Activated B cell treated with CpG ODN at 0.5 μM for 24 hours (primary cell): ENCODE data around the gene MYMK. TPM values are rescaled to one million over a fixed set of nuclear protein-coding genes. Genes with fewer than 3 reads are reported as not detected.

Experiments
- ATAC-seq: fragments of 200-7000 bp; cut with Tn5 transposase; one replicate; pipeline ENCODE4 v1.10.0; 2021; ENCODE audit warnings: low read depth, mild to moderate bottlenecking, moderate library complexity
- CTCF ChIA-PET: fragments of 350-600 bp; sonication (Branson Sonifier 250); formaldehyde crosslinking; loops from one replicate; lab custom pipeline; 2021; ENCODE audit warnings: antibody characterized with exemption; lab: Charles Lee
- POLR2A ChIA-PET: fragments of 350-600 bp; sonication (Branson Sonifier 250); formaldehyde crosslinking; loops from one replicate; lab custom pipeline; 2021; ENCODE audit warnings: antibody characterized with exemption; lab: Charles Lee
- DNase-seq: peaks from one replicate; pipeline ENCODE4 v3.0.0; 2022
- H3K27ac Mint-ChIP-seq: one replicate; pipeline ENCODE4 v1.8.0; 2020; ENCODE audit warnings: mixed read lengths
- H3K27me3 Mint-ChIP-seq: one replicate; pipeline ENCODE4 v1.8.0; 2021; ENCODE audit warnings: mixed read lengths
- H3K36me3 Mint-ChIP-seq: one replicate; pipeline ENCODE4 v1.8.0; 2021; ENCODE audit warnings: low read depth, mixed read lengths
- H3K4me1 Mint-ChIP-seq: one replicate; pipeline ENCODE4 v1.8.0; 2021; ENCODE audit warnings: mixed read lengths
- H3K4me3 Mint-ChIP-seq: one replicate; pipeline ENCODE4 v1.8.0; 2020; ENCODE audit warnings: mild to moderate bottlenecking, mixed read lengths
- H3K9me3 Mint-ChIP-seq: one replicate; pipeline ENCODE4 v1.8.0; 2020; ENCODE audit warnings: mixed read lengths
- intact Hi-C: fragments of 100-400 bp; cut with micrococcal nuclease; formaldehyde crosslinking; loops from one replicate; pipeline ENCODE4 v1.15.1; 2024
- total RNA-seq: library from RNA; stranded (reverse); gene quantifications from 2 replicates; pipeline ENCODE4 v1.2.3, GENCODE V29; 2022
- TF ChIP-seq, protein P1 (sequence below): fragments of 200-600 bp; IDR thresholded peaks from one replicate; pipeline ENCODE4 v1.8.0; 2022; ENCODE audit warnings: antibody characterized with exemption, mild to moderate bottlenecking

The MYMK gene
- total RNA-seq, 1 donor from 2014 or later = not detected

- POLR2A ChIA-PET = no interaction called here
- no peak for ATAC-seq
Observed at GRCh38 chr9:133562611-133563290, 38.0 kb upstream of the MYMK start.

DNA sequence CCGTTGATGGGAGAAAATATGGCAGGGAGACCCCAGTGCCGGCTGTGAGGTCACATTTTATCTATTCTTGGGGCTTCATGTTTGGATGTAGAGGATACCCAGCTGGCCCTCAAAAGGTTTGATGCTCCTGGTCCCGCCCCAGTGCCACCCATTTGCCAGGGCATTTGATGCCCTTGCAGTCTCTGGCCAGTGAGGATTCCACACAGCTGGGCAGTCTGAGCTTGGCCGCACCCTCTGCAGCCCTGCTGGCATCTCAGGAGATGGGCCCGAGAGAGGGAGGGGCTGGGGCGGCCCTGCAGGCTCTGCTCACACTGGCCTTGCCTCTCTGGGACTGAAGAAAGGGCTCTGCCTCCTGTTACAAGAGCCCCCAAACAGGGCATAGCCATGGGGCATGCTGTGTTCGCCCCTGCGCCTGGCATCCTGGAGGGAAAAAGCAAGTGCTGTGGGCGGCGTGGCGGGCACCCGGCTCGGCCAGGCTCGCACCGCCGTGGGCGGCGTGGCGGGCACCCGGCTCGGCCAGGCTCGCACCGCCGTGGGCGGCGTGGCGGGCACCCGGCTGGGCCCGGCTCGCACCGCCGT is 37.3 kb upstream of the MYMK start:
- ChIA-PET CTCF (no interaction called here), POLR2A (no interaction called here)
- H3K4me1 Mint-ChIP-seq = peaks cover 25% of the 10 kb centered on the region
- no peak overlapping the region for H3K4me3 Mint-ChIP-seq
- DNase-seq = no peak
- TF ChIP-seq, protein P1, sequence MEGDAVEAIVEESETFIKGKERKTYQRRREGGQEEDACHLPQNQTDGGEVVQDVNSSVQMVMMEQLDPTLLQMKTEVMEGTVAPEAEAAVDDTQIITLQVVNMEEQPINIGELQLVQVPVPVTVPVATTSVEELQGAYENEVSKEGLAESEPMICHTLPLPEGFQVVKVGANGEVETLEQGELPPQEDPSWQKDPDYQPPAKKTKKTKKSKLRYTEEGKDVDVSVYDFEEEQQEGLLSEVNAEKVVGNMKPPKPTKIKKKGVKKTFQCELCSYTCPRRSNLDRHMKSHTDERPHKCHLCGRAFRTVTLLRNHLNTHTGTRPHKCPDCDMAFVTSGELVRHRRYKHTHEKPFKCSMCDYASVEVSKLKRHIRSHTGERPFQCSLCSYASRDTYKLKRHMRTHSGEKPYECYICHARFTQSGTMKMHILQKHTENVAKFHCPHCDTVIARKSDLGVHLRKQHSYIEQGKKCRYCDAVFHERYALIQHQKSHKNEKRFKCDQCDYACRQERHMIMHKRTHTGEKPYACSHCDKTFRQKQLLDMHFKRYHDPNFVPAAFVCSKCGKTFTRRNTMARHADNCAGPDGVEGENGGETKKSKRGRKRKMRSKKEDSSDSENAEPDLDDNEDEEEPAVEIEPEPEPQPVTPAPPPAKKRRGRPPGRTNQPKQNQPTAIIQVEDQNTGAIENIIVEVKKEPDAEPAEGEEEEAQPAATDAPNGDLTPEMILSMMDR = no peak
- no peaks in the 10 kb centered on the region for H3K36me3 Mint-ChIP-seq
- H3K27ac Mint-ChIP-seq = no peak overlapping the region
- H3K27me3 Mint-ChIP-seq = peaks cover 11% of the 10 kb centered on the region
- intact Hi-C loops = no loop called here
- no peak for ATAC-seq
- H3K9me3 Mint-ChIP-seq = no peaks in the 10 kb centered on the region

More at GRCh38 chr9:133562611-133563290, 38.0 kb upstream of the MYMK start:
- TF ChIP-seq, protein P1 = no peak
- no peak for DNase-seq
- CTCF ChIA-PET = no interaction called here
- Mint-ChIP-seq H3K4me3 (no peak overlapping the region), H3K4me1 (peaks cover 20% of the 10 kb centered on the region), H3K27me3 (peaks cover 13% of the 10 kb centered on the region), H3K9me3 (no peaks in the 10 kb centered on the region), H3K36me3 (no peaks in the 10 kb centered on the region), H3K27ac (no peak overlapping the region)
- intact Hi-C loops = no loop called here

- H3K4me3 Mint-ChIP-seq = no peak overlapping the region
- H3K36me3 Mint-ChIP-seq = no peaks in the 10 kb centered on the region
- ATAC-seq (no peak), DNase-seq (no peak)
- intact Hi-C loops = no loop called here
- TF ChIP-seq, protein P1 = no peak
- ChIA-PET CTCF (no interaction called here), POLR2A (no interaction called here)
- peaks cover 14% of the 10 kb centered on the region for H3K27me3 Mint-ChIP-seq
- H3K4me1 Mint-ChIP-seq = peaks cover 27% of the 10 kb centered on the region
- no peak overlapping the region for H3K27ac Mint-ChIP-seq
- no peaks in the 10 kb centered on the region for H3K9me3 Mint-ChIP-seq
Observed at GRCh38 chr9:133560944-133561343, 36.2 kb upstream of the MYMK start.

DNA sequence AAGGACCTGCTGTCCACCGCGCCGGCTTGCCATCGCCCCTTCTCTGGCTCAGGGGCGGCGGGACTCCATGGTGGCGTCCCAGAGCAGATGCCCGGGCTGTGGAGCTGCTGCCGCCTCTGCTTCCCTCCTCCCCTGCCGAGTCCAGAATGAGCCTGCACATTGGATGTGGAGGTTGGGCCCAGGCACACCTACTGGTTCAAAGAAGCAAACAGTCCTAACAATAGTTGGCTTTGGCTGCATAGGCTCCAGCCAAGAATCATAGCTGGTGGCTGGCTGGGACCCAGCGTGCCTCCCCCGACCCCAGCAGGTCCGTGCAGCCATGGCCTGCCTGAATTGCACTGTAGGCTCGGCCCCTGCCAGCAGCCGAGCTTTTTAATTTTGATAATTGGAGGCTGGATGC is 35.6 kb upstream of the MYMK start:
- no peak overlapping the region for H3K4me3 Mint-ChIP-seq
- intact Hi-C loops = no loop called here
- POLR2A ChIA-PET = no interaction called here
- H3K27me3 Mint-ChIP-seq = peaks cover 15% of the 10 kb centered on the region
- no peak overlapping the region for H3K27ac Mint-ChIP-seq
- ATAC-seq (no peak), DNase-seq (no peak)
- no peaks in the 10 kb centered on the region for H3K9me3 Mint-ChIP-seq
- TF ChIP-seq, protein P1 = no peak
- H3K36me3 Mint-ChIP-seq = no peaks in the 10 kb centered on the region
- CTCF ChIA-PET = no interaction called here
- H3K4me1 Mint-ChIP-seq = peaks cover 27% of the 10 kb centered on the region

GRCh38 chr9:133558191-133559126 is 33.7 kb upstream of the MYMK start:
- CTCF ChIA-PET = no interaction called here
- POLR2A ChIA-PET = no interaction called here
- peaks cover 15% of the 10 kb centered on the region for H3K27me3 Mint-ChIP-seq
- intact Hi-C loops = no loop called here
- peak overlapping the region; percentile 47 for H3K27ac Mint-ChIP-seq
- peak overlapping the region; percentile 61 for H3K4me3 Mint-ChIP-seq
- peaks cover 25% of the 10 kb centered on the region for H3K4me1 Mint-ChIP-seq
- peak; percentile 67 for ATAC-seq
- H3K9me3 Mint-ChIP-seq = no peaks in the 10 kb centered on the region
- TF ChIP-seq, protein P1 = no peak
- H3K36me3 Mint-ChIP-seq = no peaks in the 10 kb centered on the region
- no peak for DNase-seq
